Effector memory CD4-positive, alpha-beta T cell (primary cell): ENCODE results near the gene CLDND2.

ENCODE experiments used
- DNase-seq, 3 donors: peaks; one replicate each; pipeline ENCODE4 v3.0.0-alpha.2; 2020
- H3K27ac ChIP-seq: 2 replicates; pipeline ENCODE4 v1.7.0; 2013; ENCODE audit warnings: mild to moderate bottlenecking, low read length, moderate library complexity; ENCODE audit not compliant: insufficient read depth, poor library complexity, severe bottlenecking
- H3K27me3 ChIP-seq: replicated peaks from 2 replicates; pipeline ENCODE4 v1.7.0; 2013; ENCODE audit warnings: mild to moderate bottlenecking, low read length; ENCODE audit not compliant: insufficient read depth, control insufficient read depth, poor library complexity, severe bottlenecking
- H3K36me3 ChIP-seq: 2 replicates; pipeline ENCODE4 v1.7.0; 2013; ENCODE audit warnings: mild to moderate bottlenecking, low read length, moderate library complexity; ENCODE audit not compliant: control insufficient read depth, insufficient read depth
- H3K4me1 ChIP-seq: 2 replicates; pipeline ENCODE4 v1.7.0; 2013; ENCODE audit warnings: low read length, mild to moderate bottlenecking; ENCODE audit not compliant: control insufficient read depth, insufficient read depth, poor library complexity, severe bottlenecking
- H3K4me3 ChIP-seq: 2 replicates; pipeline ENCODE4 v1.7.0; 2013; ENCODE audit warnings: low read length, low read depth, mild to moderate bottlenecking; ENCODE audit not compliant: insufficient read depth, poor library complexity, severe bottlenecking
- H3K9me3 ChIP-seq: 2 replicates; pipeline ENCODE4 v1.7.0; 2013; ENCODE audit warnings: mild to moderate bottlenecking, low read length, moderate library complexity; ENCODE audit not compliant: control insufficient read depth

The CLDND2 gene

DNA sequence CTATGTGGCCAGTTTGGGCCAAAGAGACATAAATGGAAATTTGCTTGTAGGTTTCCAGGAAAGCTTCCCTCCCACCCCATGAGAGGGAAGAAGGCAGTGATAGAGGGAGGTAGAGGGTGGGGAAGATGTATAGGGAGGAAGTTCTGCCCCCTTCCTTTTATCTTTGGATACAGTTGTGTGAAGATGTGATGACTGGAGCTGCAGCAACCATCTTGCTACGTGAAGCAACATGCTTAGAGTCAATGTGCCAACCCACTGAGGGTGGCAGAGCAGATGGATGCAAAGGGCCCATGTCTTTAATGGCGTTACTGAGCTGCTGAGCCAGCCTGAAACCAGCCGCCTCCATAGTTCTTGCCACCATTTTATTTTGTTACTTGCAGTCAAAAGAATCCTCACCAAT is 37.6 kb downstream of the CLDND2 start:
- Histone ChIP-seq H3K4me1 (peaks cover 5% of the 10 kb centered on the region), H3K27ac (no peak overlapping the region), H3K9me3 (no peaks in the 10 kb centered on the region), H3K36me3 (no peaks in the 10 kb centered on the region), H3K27me3 (peaks cover 26% of the 10 kb centered on the region), H3K4me3 (no peak overlapping the region)
- DNase-seq: no peak

DNA sequence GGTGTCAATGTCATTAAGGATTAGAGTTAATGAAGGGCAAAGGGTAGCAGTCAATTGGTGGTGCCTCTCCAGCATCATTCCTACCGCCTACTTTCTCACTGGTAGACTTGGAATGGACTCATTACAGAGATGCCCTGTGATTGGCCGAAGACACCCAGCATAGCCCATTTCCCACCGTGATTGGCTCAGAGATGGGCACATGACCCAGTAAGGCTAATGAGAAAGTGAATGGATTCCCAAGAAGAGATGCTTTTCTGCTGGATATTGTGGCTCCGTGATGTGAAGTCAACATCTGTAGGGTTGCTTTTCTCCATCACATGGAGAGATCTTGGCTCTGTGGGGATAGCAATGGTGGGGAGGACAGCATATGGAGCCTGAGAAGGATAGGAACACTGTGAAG is 38.4 kb downstream of the CLDND2 start:
- H3K4me1 ChIP-seq: peaks cover 5% of the 10 kb centered on the region
- no peak overlapping the region for H3K27ac ChIP-seq
- DNase-seq: no peak
- H3K4me3 ChIP-seq: no peak overlapping the region
- no peaks in the 10 kb centered on the region for H3K36me3 ChIP-seq
- H3K9me3 ChIP-seq: no peaks in the 10 kb centered on the region
- H3K27me3 ChIP-seq: peaks cover 32% of the 10 kb centered on the region

DNA sequence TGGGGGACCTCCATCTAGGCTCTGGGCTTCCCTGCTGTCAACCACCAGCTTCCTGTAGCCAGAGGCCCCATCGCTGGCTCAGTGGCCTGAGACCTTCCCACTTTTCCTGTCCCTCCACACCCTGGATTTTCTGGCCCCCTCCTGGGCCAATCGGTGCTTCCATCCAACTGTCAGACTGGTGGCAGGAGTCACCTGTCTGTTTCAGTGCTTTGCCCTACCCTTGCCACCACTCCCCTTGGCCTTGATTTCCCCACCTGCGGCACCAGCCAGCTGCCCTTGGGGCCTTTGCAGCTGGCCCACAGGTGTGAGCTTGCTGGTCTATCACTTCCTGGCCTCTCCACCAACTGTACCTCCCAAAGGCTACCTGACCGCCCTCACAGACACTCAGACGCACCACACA is 39.4 kb downstream of the CLDND2 start:
- peaks cover 5% of the 10 kb centered on the region for H3K4me1 ChIP-seq
- H3K9me3 ChIP-seq: no peaks in the 10 kb centered on the region
- no peak overlapping the region for H3K4me3 ChIP-seq
- no peaks in the 10 kb centered on the region for H3K36me3 ChIP-seq
- no peak overlapping the region for H3K27ac ChIP-seq
- DNase-seq: no peak
- H3K27me3 ChIP-seq: peaks cover 32% of the 10 kb centered on the region

DNA sequence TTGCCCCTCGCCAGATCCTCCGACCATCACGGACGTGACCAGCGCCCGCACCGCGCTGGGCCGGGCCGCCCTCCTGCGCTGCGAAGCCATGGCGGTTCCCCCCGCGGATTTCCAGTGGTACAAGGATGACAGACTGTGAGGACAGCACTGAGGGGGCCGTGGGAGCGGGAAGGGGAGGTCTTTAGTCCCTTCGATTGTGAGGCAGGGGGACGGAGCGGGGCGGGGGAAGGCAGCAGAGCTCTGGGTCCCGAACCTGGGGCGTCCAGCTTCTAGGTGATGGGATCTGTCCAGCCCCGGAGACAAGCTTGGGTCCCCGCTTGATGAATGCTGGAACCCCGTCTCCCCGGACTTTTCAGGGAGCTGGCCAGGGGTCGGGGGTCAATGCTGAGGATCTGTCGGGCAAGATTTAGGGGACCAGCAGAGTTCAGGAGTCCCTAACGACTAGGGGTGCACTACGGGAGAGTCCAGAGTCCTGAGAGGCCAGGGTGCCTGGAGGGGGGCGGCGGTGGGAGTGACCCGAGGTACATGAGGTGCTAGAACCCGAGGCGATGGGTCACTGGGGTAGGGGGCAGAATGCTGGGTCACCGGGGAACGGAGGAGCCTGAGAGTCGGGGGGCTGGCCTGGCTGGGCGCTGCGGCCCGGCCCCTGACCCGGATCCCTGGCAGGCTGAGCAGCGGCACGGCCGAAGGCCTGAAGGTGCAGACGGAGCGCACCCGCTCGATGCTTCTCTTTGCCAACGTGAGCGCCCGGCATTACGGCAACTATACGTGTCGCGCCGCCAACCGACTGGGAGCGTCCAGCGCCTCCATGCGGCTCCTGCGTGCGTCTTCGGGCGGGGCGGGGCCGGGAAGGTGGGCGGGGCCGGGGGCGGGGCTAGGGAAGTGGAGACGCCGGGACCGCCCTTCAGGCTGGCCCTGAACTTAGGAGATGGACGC is 41.5 kb downstream of the CLDND2 start:
- H3K4me3 ChIP-seq: peak overlapping the region; percentile 22
- peaks cover 32% of the 10 kb centered on the region for H3K27me3 ChIP-seq
- DNase-seq: peak in 2 of 3 donors; percentile 25 to 35
- H3K36me3 ChIP-seq: no peaks in the 10 kb centered on the region
- no peak overlapping the region for H3K27ac ChIP-seq
- no peaks in the 10 kb centered on the region for H3K9me3 ChIP-seq
- H3K4me1 ChIP-seq: peaks cover 5% of the 10 kb centered on the region

DNA sequence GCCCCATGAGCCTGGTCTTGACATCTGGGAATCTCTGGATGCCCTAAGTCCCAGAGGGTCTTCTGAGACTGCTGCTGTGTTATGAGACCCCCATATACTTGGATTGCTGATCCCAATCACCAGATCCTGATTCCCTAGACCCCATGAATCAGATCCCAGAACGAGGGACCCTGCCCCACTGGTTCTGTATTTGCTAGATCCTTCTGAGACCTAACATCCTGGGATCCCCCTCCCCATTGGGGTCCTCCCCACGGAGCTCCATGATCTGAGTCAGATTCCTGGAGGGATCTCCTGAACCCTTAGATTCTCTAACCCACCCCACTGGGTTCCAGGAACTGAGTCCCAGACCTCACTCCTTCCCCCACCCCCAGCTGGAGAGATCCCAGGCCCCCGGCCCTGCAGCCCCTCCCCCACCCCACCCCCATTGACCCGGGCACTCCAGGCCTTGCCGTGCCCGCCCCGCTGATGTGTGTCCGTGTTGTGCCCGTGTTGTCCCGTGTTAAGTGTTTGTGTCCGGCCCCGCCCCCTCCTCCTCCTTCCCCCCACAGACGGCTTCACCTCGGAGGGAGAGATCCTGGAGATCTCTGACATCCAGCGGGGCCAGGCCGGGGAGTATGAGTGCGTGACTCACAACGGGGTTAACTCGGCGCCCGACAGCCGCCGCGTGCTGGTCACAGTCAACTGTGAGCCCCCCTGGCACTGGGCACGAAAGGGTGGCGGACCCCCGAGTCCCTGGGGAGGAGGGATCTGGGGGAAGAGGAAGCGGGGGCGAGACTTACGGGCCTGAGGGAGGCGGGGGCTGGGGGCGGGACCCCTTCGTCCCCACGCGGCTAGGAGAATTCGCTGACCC is 42.4 kb downstream of the CLDND2 start:
- H3K4me3 ChIP-seq: no peak overlapping the region
- no peak for DNase-seq
- peaks cover 5% of the 10 kb centered on the region for H3K4me1 ChIP-seq
- no peak overlapping the region for H3K27ac ChIP-seq
- H3K27me3 ChIP-seq: peaks cover 32% of the 10 kb centered on the region
- no peaks in the 10 kb centered on the region for H3K9me3 ChIP-seq
- H3K36me3 ChIP-seq: no peaks in the 10 kb centered on the region

DNA sequence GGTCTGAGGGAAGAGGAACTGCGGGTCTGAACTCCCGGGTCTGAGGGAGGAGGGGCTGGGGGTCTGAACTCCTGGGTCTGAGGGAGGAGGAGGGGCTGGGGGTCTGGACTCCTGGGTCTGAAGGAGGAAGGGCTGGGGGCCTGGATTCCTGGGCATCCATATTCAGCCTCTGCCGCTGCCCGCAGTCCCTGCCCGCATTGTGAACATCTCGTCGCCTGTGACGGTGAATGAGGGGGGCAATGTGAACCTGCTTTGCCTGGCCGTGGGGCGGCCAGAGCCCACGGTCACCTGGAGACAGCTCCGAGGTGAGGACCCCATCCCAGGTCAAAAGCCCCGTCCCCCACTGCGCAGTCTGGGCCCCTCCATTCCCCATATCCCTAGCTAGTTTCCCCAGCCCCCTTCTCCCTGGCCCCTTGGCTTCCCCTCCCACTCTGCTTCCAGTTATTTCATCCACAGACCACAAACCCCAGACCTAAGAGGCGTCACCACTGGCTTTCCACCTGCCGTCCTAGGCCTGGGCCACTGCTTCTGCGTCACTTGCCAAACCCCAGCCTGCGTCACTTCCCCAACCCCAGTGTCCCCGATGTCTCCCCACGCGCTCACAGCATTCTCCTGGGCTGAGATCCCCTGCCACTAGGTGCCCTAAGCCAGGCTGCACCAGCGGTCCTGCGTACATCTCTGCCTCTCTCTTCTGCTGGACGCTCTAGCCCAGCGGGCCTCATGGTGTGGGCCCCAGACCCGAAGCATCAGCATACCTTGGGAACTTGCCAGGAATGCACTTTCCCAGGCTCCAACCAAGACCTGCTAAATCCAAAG is 43.4 kb downstream of the CLDND2 start:
- DNase-seq: no peak
- H3K27ac ChIP-seq: no peak overlapping the region
- no peaks in the 10 kb centered on the region for H3K36me3 ChIP-seq
- H3K27me3 ChIP-seq: peaks cover 32% of the 10 kb centered on the region
- H3K4me1 ChIP-seq: peaks cover 5% of the 10 kb centered on the region
- H3K9me3 ChIP-seq: no peaks in the 10 kb centered on the region
- H3K4me3 ChIP-seq: no peak overlapping the region

DNA sequence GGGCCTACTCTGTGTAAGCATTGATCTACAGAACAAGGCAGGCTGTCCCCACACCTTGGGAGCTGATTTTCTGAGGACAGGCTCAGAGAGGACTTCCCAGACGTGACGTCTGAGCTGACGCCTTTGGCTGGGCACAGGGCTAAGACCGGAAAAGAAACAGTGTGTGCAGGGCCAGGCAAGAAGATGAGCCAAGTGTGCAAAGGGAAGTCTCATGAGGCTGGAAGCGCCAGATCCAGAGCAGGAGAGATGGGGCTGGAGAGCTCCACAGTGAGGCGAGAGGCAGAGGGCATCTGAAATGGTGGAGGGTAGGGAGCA is 44.7 kb downstream of the CLDND2 start:
- Histone ChIP-seq H3K27ac (no peak overlapping the region), H3K4me3 (no peak overlapping the region), H3K9me3 (no peaks in the 10 kb centered on the region), H3K4me1 (peaks cover 5% of the 10 kb centered on the region), H3K36me3 (no peaks in the 10 kb centered on the region), H3K27me3 (peaks cover 32% of the 10 kb centered on the region)
- DNase-seq: no peak

DNA sequence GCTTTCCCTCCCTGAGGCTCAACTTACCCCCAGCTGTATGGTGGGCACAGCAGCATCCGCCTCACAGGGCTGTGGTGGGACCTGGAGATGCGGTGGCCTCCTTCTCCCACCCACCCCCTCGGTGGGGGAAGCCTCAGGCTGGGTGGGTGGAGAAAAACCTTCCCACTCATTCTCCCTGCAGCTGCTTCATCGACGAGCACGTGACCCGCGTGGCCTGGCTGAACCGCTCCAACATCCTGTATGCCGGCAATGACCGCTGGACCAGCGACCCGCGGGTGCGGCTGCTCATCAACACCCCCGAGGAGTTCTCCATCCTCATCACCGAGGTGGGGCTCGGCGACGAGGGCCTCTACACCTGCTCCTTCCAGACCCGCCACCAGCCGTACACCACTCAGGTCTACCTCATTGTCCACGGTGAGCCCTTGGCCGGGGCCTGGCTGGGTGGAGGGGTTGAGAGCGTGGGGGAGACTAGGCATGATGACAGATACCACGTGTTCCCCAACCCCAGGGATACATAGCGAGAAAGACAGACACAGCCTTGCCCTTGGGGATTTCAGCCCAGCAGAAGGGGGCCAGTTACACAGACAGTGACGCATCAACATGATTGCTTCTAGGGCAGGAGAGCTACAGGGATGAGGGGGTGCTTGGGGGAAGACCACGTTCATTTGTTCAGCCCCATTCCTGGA is 45.2 kb downstream of the CLDND2 start:
- Histone ChIP-seq H3K36me3 (no peaks in the 10 kb centered on the region), H3K4me3 (no peak overlapping the region), H3K9me3 (no peaks in the 10 kb centered on the region), H3K27ac (no peak overlapping the region), H3K27me3 (peaks cover 29% of the 10 kb centered on the region), H3K4me1 (peaks cover 5% of the 10 kb centered on the region)
- DNase-seq: no peak

DNA sequence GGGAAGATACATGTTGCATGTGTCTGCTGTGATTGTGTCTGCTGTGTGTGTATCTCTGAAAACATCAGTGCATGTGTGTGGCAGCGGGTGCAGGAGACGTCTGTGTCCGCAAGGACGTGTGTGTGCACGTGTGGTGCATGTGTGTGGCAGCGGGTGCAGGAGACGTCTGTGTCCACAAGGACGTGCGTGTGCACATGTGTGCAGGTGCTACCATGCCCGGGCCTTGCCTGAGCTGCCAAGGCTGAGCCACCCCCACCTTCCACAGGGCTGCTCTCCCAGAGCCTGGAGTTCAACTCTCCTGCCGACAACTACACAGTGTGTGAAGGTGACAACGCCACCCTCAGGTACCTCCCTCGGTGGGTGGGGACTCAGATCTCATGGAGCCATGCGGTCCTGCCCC is 47.0 kb downstream of the CLDND2 start:
- no peaks in the 10 kb centered on the region for H3K36me3 ChIP-seq
- no peak for DNase-seq
- peaks cover 11% of the 10 kb centered on the region for H3K27me3 ChIP-seq
- no peaks in the 10 kb centered on the region for H3K9me3 ChIP-seq
- no peak overlapping the region for H3K4me3 ChIP-seq
- H3K27ac ChIP-seq: no peak overlapping the region
- no peaks in the 10 kb centered on the region for H3K4me1 ChIP-seq
